ENCODE results near the gene CACNA2D3. TPM values are rescaled to one million over a fixed set of nuclear protein-coding genes. Genes with fewer than 3 reads are reported as not detected.
"Not testable (repeated sequence)": the region's sequence is repeated elsewhere in the genome, so short reads cannot be mapped to it uniquely, and the experiment has no call there.

The CACNA2D3 gene
- polyA plus RNA-seq, 4 donors, result 1.5 to 2.1 (median 1.7) TPM

DNA sequence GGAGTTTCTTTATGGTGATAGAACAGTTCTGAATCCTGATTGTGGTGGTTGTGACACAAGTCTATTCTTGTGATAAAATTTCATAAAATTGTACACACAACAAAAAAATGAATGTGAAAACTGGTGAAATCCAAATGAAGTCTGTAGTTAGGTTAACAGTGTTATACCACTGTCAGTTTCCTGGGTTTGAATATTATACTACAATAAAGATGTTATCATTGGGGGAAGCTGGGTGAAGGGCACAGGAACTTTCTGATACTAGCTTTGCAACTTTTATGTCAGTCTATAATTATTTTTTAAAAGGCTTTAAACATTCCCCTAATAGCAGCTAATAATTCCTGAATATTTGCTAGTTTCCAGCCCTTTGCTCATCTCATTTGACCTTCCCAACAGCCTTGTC is 485.7 kb downstream of the CACNA2D3 start:
- DNase-seq (ENCODE audit: low read depth in 4 of 4, low spot score in 3 of 4), result no peak

DNA sequence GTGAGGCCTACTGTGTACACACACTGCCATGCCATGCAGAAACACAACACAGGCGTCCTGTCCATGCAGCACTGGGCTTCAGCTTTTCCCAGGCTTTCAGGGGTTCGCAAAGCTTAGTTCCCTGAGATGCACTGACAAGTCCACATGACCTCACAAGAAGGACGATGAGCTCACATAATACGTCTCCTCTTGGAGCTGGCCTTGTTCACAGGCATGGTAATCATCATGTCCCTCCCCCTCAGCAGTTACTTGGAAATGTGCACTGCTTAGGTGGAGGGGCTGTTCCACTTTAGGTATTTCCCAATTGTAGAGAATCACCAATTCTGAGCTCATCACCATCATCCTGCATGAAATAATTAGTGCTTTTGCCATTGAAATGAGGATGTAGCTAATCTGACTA is 496.7 kb downstream of the CACNA2D3 start:
- no peak for DNase-seq (ENCODE audit: low read depth in 4 of 4, low spot score in 3 of 4)

DNA sequence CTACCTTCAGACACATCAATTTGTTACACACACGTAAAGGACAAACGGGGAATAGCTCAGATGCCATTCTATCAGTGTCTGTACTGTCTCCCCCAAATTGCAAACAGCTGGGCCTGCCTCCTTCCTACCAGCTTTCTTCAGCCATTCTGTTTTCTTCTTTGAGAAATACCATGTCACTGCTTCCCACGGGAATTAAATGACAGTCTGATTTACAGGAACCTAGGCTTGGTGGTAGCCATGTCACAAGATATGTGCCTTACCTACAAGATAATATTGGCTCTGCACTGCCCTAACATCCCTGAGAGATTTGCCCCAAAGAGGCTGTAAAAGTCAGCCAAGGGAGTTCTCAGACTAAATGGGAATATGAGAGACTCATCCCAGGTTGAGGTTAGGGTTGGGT is 497.2 kb downstream of the CACNA2D3 start:
- no peak for DNase-seq (ENCODE audit: low read depth in 4 of 4, low spot score in 3 of 4)

DNA sequence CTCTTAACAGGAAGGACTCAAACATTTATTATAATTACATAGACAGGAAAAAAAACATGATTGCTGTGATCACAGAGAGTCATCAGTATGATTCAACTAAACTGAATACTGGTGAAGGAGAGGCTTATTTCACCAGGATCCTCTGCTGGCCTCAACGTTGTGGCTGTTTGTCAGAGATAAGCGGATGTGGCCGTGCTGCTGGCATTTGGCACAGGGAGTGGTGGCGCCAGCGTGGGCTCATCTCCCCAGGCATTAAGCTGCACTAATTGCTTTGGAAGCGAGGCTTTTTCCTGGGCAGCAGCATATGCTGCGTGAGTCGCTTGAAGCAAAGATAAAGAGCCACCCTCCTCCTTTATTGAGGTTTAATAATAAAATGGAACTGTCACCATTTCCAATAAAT is 498.8 kb downstream of the CACNA2D3 start:
- DNase-seq (ENCODE audit: low read depth in 4 of 4, low spot score in 3 of 4), result no peak

DNA sequence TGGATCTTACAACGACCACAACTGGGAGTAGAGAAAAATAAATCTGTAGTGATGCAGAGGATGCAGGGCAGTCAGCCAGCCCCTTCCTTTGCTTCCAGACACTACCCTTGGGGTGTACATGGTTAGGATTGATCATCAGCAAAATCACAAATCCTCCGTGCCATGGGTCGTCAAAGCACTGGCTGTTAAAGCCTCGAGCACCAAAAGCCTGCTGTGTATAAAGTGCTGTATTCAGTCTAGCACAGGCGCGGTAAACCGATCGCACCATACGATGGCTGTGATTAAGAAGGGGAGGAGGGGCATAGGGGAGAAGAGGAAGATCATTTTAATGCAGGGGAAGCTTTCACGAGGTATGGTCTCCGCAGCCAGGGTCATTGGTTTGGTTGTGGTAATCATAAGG is 500.3 kb downstream of the CACNA2D3 start:
- no peak for DNase-seq (ENCODE audit: low read depth in 4 of 4, low spot score in 3 of 4)

DNA sequence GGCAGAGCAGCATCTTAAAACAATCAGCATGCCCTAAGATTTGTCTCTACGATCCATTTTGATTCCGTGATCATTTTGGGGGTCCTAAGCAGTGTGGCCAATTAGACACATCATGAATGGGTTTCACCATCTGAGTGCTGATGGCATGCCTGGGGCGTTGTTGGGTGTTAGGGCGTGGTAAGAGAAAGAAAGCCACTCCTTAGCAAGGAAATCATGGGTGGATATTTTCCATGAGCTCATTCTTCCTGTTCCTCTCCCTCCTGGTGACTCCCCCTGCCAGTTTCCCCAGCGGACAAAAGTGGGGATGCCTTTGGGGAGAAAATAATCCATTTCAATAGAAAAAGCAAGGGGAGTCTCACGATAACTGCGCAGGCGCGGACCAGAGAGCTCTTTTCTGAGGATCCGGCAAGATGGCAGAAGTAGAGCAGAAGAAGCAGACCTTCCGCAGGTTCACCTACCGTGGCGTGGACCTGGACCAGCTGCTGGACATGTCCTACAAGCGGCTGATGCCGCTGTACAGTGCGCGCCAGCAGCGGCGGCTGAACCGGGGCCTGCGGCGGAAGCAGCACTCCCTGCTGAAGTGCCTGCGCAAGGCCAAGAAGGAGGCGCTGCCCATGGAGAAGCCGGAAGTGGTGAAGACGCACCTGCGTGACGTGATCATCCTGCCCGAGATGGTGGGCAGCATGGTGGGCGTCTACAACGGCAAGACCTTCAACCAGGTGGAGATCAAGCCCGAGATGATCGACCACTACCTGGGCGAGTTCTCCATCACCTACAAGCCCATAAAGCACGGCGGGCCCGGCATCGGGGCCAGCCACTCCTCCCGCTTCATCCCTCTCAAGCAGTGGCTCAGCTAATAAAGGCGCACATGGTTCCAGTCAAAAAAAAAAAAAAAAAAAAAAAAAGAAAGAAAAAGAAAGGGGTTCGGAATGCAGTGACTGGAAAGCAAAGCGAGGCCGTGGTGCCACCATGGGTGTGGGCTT is 503.7 kb downstream of the CACNA2D3 start:
- no peak for DNase-seq (ENCODE audit: low read depth in 4 of 4, low spot score in 3 of 4)

DNA sequence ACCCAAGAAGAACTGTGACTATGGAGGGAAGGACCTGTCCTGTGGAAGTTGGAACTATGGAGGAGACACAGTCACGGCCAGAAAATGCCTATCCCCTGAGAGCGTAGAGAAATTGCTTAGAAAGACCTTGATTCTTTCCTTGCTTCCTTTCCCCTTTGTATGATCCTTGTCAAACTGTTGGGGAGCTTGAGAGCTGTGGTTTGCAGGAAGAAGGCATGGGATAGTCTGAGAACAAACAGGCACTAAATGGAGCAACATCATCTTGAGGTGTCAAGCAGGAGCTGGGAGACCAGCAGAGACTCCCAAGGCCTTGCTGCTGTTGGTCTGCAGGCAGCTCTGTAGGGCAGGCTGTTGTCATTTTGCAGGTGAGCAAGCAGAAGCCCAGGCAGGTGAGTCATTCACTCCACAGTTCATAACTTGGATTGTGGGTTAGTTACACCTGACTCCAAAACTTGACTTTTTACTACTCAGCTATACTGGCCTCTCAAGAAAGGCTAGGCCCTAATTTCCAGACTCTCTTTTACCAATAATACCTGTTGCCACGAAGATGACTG is 506.6 kb downstream of the CACNA2D3 start:
- DNase-seq (ENCODE audit: low read depth in 4 of 4, low spot score in 3 of 4), result no peak

DNA sequence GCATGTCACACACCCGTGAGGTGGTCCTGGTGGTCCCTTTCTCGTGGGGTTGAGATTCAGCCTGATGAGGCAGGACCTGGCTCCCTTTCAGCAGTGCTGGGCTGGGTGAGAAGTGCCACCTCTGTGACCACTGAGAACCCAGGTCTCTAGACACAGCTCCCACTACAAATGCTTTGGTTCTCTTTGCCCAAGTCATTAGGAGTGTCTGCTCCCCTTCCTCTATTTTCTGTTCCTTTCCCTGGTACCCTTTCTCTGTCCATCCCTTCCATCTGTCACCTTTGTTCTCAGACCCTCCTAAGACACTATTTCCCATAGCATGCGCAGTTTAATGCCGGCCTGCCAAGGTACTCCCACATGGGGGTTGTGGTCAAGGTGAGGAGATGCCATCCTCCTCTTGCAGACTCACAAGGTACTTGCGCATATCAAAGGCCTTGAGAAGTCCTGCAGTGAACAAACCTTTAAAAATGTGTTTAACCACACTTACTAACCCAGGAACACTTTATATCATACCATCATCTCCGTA is 507.8 kb downstream of the CACNA2D3 start:
- DNase-seq (ENCODE audit: low read depth in 4 of 4, low spot score in 3 of 4), result no peak

DNA sequence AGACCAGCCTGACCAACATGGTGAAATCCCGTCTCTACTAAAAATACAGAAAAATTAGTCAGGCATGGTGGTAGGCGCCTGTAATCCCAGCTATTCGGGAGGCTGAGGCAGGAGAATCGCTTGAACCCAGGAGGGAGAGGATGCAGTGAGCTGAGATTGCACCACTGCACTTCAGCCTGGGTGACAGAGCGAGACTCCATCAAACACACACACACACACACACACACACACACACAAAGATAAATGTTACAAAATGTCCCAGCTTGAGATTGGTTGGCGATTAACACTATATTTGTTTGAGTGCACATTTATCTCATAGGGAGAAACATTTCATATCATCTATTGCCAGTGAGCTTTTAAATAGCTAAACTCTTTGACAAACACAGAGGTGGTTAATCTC is 508.6 kb downstream of the CACNA2D3 start:
- not testable (repeated sequence) for DNase-seq (ENCODE audit: low read depth in 4 of 4, low spot score in 3 of 4)

DNA sequence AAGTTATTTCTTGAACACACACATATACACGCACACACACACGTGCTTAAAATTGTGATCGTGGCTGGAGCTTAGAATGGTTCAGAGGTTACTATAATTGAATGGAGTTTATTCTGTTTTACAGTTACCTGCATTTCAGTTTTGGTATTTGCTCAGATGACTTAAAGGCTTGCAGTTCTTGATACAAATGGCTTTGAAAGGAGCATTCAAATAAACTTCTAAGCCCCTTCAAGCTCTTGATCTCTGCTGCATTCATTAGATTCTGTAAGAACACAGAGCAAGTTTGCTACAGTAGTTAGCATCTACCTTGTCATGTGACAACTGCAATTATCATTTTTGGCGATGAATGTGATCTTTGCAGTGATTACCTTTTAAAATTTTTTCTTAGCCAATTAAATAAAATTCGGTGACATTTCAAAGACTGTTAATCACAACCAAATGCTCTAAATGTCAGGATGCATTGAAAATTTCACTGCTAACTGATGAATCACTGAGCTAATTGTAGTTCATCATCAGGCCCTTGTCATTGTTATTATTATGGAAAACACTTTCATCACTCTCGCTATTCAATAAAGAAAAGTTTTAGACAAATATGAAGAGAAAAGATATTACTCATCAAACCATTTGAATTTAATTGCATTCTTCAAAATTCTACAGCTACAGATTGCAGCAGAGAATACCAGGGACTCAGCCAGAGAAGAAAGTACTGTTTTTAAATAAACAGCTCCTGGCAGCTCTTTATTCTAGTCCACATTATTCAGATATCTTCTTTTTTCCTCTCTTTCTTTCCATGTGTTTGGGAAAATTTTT is 509.4 kb downstream of the CACNA2D3 start:
- no peak for DNase-seq (ENCODE audit: low read depth in 4 of 4, low spot score in 3 of 4)

DNA sequence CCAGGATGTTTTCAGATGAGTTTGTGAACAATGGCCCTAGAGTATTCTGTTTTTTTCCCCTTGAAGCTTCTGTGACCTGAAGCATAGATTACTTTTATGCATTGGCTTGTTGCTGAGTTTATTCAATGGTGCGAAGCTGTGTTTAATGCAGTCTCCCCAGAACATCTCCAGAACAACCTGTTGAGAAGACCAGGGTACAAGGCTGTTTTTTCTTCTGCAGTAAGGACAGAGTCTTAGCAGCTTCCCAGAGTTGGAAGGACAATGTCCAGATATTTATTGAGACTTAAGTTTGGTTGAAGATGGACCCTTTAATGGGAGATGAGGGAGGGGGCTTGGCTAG is 509.9 kb downstream of the CACNA2D3 start:
- DNase-seq (ENCODE audit: low read depth in 4 of 4, low spot score in 3 of 4), result no peak

DNA sequence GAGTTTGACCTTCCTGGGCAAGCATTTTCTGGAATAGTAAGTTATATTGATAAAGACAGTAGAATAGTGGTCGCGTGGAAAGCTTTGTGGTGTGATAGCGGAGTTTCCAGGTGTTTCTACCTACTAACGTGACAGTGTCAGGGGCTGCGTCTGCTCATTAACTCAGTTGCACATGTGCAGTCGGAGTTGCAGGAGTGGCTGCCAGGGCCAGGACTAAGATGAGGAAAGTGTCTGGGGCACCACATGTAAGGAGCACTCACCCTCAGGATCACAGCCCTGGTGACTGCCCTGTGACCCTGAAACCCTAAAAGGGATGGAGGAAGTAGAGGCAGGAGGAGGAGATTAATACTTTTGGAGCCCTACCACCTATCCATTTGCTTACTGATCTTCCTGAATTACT is 510.5 kb downstream of the CACNA2D3 start:
- DNase-seq (ENCODE audit: low read depth in 4 of 4, low spot score in 3 of 4), result no peak

DNA sequence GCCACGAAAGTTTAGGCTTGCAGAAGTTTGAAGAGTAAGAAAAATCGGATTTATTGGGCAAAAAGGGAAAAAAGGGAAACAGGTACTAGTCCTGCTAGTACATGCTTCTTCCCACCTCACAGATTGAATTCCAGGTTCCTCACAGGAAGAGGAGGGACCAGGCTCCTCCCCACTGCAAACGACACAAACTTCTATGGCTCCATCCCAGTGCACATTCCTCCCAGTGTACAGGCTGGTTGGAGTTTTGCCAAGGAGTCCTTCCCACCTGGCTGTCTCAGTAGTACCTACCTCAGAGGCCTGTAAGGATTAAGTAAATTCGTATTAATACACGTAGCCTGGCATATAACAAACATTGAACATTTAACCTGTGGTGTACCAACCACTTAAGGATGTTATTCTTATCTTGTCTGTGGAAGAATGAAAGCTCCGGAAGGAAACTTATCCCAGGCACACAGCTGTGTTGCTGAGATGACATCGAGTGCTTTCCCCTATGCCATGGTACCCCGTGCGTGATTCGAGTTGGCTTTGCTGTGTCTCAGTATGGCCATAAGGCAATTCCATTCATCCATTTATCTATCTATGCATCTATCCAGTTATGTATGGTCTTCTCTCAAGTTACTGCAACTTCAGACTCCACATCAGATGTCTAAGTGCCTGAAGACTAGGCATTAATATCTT is 511.2 kb downstream of the CACNA2D3 start:
- no peak for DNase-seq (ENCODE audit: low read depth in 4 of 4, low spot score in 3 of 4)

DNA sequence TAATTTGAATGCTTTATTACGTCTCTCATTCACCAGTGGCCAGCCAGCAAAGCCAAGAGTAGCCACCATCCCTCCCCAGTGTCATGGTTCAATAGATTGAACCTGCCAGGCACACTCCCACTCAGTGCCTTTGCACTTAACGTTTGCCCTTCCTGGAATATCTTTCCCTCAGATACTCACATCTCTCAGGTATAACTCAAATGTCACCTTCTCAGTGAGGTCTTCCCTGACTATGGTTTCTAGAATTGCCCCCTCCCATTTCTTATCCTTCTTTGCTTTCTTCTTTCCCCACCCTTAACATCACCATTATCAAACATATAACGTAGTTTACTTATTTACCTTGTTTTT is 511.7 kb downstream of the CACNA2D3 start:
- DNase-seq (ENCODE audit: low read depth in 4 of 4, low spot score in 3 of 4), result no peak

DNA sequence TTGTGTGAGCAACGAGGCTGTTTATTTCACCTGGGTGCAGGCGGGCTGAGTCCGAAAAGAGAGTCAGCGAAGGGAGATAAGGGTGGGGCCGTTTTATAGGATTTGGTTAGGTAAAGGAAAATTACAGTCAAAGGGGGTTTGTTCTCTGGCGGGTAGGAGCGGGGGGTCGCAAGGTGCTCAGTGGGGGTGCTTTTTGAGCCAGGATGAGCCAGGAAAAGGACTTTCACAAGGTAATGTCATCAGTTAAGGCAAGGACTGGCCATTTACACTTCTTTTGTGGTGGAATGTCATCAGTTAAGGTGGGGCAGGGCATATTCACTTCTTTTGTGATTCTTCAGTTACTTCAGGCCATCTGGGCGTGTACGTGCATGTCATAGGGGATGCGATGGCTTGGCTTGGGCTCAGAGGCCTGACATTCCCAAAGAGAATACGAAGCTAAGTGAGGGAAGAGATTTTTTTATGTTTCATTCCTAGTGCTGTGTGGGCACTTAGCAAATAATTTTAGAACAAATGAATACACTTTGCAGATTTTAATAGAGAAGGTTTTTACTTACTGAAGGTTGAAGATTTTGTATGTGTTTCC is 517.5 kb downstream of the CACNA2D3 start:
- DNase-seq (ENCODE audit: low read depth in 4 of 4, low spot score in 3 of 4), result not testable (repeated sequence)

DNA sequence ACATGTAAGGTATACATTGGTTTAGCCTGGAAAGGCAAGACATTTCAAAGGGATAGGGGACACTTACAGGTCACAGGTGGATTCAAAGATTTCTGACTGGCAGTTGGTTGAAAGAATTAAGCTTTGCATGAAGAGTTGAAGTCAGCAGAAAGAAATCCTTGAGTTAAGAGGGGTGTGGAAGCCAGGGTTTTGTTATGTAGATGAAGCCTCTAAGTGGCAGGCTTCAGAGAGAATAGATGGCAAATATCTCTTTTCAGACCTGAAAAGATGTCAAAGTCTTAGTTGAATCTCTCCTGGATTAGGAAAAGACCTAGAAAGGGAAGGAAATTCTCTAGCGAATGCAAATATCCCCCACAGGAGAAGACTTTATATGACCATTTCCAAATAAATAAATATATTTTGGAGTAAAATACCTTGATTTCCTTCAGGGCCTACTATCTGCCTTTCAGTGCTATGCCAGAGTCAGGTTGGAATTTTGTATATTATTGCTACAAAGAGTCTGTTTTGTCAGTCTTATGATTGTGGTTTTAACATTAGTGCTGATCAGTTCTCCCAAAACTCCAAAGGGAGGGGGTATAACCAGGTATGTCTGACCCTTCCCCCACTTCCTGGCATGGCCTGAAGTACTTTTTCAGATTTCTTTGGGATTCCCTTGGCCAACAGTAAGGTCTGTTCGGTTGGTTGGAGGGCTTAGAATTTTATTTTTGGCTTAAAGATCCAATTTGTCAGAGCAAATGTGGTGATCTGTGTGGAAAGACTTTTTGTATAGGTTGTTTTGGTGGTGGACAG is 519.1 kb downstream of the CACNA2D3 start:
- DNase-seq (ENCODE audit: low read depth in 4 of 4, low spot score in 3 of 4), result no peak

DNA sequence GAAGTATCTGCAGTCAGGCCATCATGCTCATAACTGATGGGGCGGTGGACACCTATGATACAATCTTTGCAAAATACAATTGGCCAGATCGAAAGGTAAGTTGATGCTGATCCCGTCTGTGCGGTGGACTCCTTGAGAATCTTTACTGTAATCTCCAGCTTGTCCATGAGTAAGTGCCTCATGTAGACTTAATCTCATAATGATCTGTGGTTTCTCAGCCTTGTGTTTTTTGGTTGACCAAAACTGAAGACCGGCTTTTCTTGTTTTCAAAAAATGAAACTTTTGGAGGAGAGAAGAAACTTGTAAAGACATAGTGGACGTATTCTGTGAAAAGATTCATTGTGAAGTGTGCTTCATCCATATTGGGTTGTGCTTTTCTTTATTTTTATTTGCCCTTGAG is 519.8 kb downstream of the CACNA2D3 start:
- no peak for DNase-seq (ENCODE audit: low read depth in 4 of 4, low spot score in 3 of 4)

DNA sequence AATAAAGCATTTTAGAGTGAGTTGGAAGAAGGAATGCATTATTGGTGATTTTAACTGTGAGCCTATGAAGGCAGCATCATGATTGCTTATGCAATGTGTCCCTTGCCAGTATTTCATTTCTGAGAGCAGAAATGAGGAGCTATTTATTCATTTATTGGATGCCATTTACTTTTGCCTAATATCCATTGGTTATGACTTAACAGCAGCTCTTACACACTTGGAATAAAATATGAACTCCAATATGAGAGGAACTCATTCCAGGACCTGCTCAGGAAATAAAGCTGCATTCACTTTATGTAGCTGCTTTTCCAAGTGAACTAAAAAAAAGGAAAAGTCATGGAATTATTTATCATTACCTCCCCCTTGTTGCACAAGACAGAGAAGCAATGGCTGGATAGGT is 525.4 kb downstream of the CACNA2D3 start:
- DNase-seq (ENCODE audit: low read depth in 4 of 4, low spot score in 3 of 4), result no peak

DNA sequence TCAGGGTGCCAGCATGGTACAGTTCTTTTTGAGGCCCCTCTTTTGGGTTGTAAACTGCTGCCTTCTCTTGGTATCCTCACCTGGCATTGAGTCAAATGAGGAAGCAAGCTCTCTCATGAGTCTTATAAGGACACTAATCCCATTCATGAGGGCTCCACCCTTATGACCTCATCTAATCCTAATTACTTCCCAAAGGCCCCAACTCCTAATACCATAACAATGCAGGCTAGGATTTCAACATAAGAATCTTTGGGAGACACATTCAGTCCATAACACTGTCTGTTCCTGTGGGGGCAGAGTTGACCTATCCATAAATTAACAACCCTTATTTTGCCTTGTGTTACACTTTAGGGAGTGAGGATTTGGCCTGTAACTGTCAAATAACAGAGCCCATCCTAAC is 527.2 kb downstream of the CACNA2D3 start:
- no peak for DNase-seq (ENCODE audit: low read depth in 4 of 4, low spot score in 3 of 4)

All from right renal pelvis (tissue), 4 donors.